PC-9 (cell line): ENCODE results near the gene PPP3R1.

ENCODE experiments used
- EZH2 ChIP-seq: fragments of 200-600 bp; sonication (generic); IDR thresholded peaks from 2 replicates; pipeline ENCODE4 v1.8.0; 2017; ENCODE audit warnings: antibody characterized with exemption, low read depth
- TF ChIP-seq, protein P1 (sequence below): fragments of 200-600 bp; sonication (generic); conservative IDR thresholded peaks from 2 replicates; pipeline ENCODE4 v1.6.1; 2017; ENCODE audit warnings: mixed run types, antibody characterized with exemption, mild to moderate bottlenecking, moderate library complexity

DNA sequence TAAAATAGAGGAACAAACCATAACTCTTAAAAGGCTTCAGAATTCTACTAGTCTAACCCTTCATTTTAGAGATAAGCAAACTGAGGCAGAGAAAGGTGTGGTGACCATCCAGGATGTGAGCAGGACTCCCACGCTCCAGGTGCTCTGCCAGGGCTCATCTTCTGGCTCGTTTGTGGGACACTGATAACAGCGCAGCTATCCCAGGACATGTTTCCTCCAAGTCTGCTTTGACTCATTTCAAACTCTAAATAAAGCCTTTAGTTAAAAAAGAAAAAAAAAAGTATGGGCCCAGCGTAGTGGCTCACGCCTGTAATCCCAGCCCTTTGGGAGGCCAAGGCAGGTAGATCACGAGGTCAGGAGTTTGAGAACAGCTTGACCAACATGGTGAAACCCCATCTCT is 39.0 kb upstream of the PPP3R1 start:
- TF ChIP-seq, protein P1, sequence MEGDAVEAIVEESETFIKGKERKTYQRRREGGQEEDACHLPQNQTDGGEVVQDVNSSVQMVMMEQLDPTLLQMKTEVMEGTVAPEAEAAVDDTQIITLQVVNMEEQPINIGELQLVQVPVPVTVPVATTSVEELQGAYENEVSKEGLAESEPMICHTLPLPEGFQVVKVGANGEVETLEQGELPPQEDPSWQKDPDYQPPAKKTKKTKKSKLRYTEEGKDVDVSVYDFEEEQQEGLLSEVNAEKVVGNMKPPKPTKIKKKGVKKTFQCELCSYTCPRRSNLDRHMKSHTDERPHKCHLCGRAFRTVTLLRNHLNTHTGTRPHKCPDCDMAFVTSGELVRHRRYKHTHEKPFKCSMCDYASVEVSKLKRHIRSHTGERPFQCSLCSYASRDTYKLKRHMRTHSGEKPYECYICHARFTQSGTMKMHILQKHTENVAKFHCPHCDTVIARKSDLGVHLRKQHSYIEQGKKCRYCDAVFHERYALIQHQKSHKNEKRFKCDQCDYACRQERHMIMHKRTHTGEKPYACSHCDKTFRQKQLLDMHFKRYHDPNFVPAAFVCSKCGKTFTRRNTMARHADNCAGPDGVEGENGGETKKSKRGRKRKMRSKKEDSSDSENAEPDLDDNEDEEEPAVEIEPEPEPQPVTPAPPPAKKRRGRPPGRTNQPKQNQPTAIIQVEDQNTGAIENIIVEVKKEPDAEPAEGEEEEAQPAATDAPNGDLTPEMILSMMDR = no peak
- no peak for TF ChIP-seq EZH2
